ENCODE data around the gene HTRA3.

The HTRA3 gene

DNA sequence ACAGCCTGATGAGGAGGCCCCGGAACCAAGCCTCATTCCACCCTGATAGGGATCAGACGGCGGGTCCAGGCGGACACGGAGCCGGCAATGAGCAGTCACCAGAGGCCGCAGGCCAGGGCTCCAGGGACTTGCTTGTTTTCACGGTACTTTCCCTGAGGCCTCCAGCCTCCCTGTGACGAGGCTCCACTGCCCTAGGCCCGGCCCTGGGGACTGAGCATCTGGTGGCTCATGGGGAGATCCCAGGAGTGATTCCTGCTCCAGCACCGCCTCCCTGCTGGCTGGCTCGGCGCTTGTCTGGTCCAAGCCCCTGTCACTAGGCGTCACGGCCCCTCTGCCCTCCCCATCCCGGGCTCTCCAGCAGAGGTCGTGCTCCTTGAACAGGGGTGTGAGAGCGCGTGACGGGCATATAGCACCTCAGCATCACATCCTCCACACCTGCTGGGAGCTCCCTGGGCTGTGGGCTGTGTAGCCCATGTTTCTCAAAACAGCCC is 14.1 kb downstream of the HTRA3 start:
- H3K9me3 ChIP-seq (ENCODE audit: severe bottlenecking), result no peaks in the 10 kb centered on the region
- no peak overlapping the region for H3K27ac ChIP-seq
- TF ChIP-seq, protein P1, sequence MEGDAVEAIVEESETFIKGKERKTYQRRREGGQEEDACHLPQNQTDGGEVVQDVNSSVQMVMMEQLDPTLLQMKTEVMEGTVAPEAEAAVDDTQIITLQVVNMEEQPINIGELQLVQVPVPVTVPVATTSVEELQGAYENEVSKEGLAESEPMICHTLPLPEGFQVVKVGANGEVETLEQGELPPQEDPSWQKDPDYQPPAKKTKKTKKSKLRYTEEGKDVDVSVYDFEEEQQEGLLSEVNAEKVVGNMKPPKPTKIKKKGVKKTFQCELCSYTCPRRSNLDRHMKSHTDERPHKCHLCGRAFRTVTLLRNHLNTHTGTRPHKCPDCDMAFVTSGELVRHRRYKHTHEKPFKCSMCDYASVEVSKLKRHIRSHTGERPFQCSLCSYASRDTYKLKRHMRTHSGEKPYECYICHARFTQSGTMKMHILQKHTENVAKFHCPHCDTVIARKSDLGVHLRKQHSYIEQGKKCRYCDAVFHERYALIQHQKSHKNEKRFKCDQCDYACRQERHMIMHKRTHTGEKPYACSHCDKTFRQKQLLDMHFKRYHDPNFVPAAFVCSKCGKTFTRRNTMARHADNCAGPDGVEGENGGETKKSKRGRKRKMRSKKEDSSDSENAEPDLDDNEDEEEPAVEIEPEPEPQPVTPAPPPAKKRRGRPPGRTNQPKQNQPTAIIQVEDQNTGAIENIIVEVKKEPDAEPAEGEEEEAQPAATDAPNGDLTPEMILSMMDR (IDR thresholded peaks at IDR 0.05; ENCODE audit: low read depth, low read length), result no peak
- no peaks in the 10 kb centered on the region for H3K36me3 ChIP-seq
- H3K27me3 ChIP-seq (ENCODE audit: insufficient read depth, low read depth, severe bottlenecking), result no peaks in the 10 kb centered on the region
- no peak for DNase-seq
- no peak overlapping the region for H3K4me3 ChIP-seq (ENCODE audit: low read depth, low read length)

DNA sequence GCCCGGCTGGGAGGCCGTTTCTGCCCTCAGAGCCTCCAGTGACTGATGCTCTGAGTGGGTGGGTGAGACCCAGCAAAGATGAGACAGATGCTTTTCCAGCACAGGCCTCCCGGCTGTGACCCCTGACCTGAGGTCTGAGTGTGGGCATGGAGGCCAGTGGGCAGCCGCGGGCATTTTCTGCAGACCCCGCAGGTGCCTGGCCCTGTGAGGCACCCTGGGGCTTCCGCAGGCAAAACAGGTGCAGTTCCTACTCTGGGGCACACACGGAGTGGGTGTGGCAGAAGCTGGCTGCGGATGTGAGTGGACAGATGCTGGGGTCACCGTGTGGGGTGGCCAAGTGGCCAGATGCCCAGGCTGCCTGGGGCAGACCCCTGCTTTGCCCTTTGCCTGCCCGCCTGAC is 14.8 kb downstream of the HTRA3 start:
- no peak overlapping the region for H3K4me3 ChIP-seq (ENCODE audit: low read depth, low read length)
- H3K9me3 ChIP-seq (ENCODE audit: severe bottlenecking), result no peaks in the 10 kb centered on the region
- no peaks in the 10 kb centered on the region for H3K27me3 ChIP-seq (ENCODE audit: insufficient read depth, low read depth, severe bottlenecking)
- TF ChIP-seq, protein P1 (IDR thresholded peaks at IDR 0.05; ENCODE audit: low read depth, low read length), result no peak
- no peak for DNase-seq
- H3K36me3 ChIP-seq, result no peaks in the 10 kb centered on the region
- no peak overlapping the region for H3K27ac ChIP-seq

DNA sequence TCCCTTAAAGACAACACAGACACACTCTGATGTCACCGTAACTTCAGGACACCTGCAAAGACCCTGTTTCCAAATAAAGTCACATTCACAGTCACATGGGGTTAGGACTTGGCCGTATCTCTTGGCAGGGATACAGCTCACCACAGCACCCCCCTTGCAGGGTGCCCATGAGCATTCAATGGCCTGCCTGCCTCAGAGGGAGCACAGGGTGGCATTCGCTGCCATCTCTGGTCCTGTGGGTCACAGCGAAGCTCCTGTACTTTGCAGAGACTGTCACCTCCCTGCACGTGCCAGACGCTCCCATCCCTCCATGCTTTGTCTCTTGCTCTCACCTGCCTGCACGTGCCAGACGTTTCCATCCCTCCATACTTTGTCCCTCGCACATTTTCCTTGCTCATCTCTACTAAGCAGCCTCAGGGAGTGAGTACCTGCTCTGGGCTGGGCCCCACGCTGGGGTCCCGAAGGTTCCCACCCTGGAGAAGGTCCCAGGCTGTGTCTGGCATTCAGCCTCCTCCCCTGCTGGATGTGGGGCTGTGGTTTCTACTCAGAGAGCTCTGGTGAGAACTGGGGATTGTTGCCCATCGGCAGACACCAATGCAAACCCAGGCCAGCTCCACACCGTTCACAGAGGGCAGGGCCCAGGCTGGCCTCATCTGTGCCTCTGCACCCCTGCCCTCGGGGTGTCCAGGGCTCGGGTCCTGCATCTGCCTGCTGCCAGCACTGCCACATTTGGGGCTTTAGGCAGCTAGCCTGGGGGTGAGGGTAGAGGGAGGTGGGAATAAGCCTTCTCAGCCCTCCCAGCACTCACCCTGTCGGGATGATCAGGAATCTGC is 15.8 kb downstream of the HTRA3 start:
- Histone ChIP-seq H3K27ac (no peak overlapping the region), H3K27me3 (ENCODE audit: insufficient read depth, low read depth, severe bottlenecking) (no peaks in the 10 kb centered on the region), H3K4me3 (ENCODE audit: low read depth, low read length) (no peak overlapping the region), H3K9me3 (ENCODE audit: severe bottlenecking) (no peaks in the 10 kb centered on the region), H3K36me3 (no peaks in the 10 kb centered on the region)
- DNase-seq, result no peak
- TF ChIP-seq, protein P1 (IDR thresholded peaks at IDR 0.05; ENCODE audit: low read depth, low read length), result no peak

DNA sequence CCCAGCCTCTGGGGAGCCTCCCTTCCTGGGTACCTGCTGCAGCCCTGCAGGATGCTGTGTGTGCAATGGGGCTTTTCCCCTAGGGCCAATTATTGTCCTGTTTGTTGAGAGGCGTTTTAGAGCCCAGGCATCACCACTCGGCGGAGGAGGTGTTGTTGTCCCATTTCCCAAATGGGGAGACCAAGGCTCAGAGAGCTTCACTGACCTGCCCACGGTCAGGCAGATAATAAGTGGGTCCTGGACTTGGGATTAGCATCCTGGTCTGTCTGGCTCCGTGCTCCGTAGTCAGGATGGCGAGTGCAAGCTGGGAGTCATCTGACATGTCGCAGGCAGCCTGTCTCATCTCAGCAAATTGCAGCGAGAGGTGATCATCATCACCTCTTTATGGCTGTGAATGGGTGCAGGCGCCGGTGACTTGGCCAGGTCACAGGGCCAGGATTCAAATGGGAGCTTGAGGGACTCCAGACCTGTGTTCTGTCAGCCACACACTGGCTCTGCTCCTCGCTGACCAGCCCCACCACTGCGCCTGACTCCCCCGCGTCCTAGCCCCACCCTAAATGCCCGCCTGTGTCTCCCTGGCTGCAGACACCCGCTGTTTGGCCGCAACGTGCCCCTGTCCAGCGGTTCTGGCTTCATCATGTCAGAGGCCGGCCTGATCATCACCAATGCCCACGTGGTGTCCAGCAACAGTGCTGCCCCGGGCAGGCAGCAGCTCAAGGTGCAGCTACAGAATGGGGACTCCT is 16.6 kb downstream of the HTRA3 start:
- Histone ChIP-seq H3K9me3 (ENCODE audit: severe bottlenecking) (no peaks in the 10 kb centered on the region), H3K4me3 (ENCODE audit: low read depth, low read length) (no peak overlapping the region), H3K36me3 (no peaks in the 10 kb centered on the region), H3K27me3 (ENCODE audit: insufficient read depth, low read depth, severe bottlenecking) (no peaks in the 10 kb centered on the region), H3K27ac (no peak overlapping the region)
- TF ChIP-seq, protein P1 (IDR thresholded peaks at IDR 0.05; ENCODE audit: low read depth, low read length), result no peak
- no peak for DNase-seq

DNA sequence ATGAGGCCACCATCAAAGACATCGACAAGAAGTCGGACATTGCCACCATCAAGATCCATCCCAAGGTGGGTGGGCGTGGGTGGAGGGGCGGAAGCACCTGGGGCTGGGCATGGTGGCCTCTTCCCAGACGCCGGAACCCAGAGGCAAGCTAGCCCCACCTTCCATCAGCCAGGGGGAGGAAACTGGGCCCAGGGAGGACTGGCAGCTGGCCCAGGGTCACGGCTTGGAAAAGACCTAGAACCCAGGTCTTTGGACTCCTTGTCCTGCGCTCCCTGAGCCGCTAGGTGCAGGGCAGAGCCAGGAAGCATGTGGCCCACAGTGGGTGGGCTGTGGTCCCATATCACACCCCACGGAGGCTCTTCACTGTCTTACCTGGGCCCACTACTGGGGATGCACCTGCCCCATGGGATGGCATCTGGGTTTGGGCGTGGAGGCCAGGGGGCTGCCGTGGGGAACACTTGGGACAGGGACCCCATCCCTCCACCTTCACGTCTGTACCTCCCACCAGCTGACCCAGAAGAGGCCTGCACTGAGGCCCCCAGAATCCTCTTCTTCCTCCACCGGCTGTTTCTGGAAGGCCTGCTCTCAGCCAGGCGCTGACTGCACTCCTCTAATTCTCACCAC is 17.3 kb downstream of the HTRA3 start:
- H3K4me3 ChIP-seq (ENCODE audit: low read depth, low read length), result no peak overlapping the region
- no peaks in the 10 kb centered on the region for H3K36me3 ChIP-seq
- no peak overlapping the region for H3K27ac ChIP-seq
- DNase-seq, result no peak
- H3K27me3 ChIP-seq (ENCODE audit: insufficient read depth, low read depth, severe bottlenecking), result no peaks in the 10 kb centered on the region
- TF ChIP-seq, protein P1 (IDR thresholded peaks at IDR 0.05; ENCODE audit: low read depth, low read length), result no peak
- no peaks in the 10 kb centered on the region for H3K9me3 ChIP-seq (ENCODE audit: severe bottlenecking)
